MM.1S (cell line): ENCODE data around the gene SPECC1.

Experiments
- CTCF ChIP-seq: fragments of 300-600 bp; sonication (generic); IDR thresholded peaks from 2 replicates; pipeline ENCODE4 v1.5.1; 2016; ENCODE audit warnings: antibody characterized with exemption, low read length, mixed read lengths
- EZH2 ChIP-seq: fragments of 300-600 bp; sonication (generic); optimal IDR thresholded peaks from 2 replicates; pipeline ENCODE3; 2017; ENCODE audit warnings: low read depth, mild to moderate bottlenecking, antibody characterized with exemption, low read length, mixed read lengths
- EZH2phosphoT487 ChIP-seq: fragments of 300-600 bp; sonication (generic); IDR thresholded peaks from 2 replicates; pipeline ENCODE4 v1.6.1; 2018; ENCODE audit warnings: antibody characterized with exemption, low read length

GRCh38 chr17:20091174-20092029 is 82.2 kb downstream of the SPECC1 start:
- no peak for TF ChIP-seq CTCF
- TF ChIP-seq EZH2phosphoT487, result no peak
- no peak for TF ChIP-seq EZH2
